ENCODE measurements around the gene AMER1.
"Not testable (repeated sequence)": the region's sequence is repeated elsewhere in the genome, so short reads cannot be mapped to it uniquely, and the experiment has no call there.

Gene AMER1

GRCh38 chrX:64205441-64205734 is at the start of gene AMER1:
TSS of gene AMER1 (minus strand) at chrX:64205708. CDS start at chrX:64193286, 12,422 bp downstream.
- no peaks in the 10 kb centered on the region for H3K27me3 ChIP-seq (replicated peaks; ENCODE audit: control insufficient read depth, insufficient read depth, low read length)
- no peak for DNase-seq (ENCODE audit: extremely low read depth, insufficient read length)
- H3K4me3 ChIP-seq (replicated peaks; ENCODE audit: low read depth, low read length) = peak within 1 kb of the TSS; percentile 70
- H3K36me3 ChIP-seq (ENCODE audit: control insufficient read depth, insufficient read depth, low read length) = no peaks in the 10 kb centered on the region; the same call in 1 of the 2 replicates
- no peak for TF ChIP-seq CTCF (IDR thresholded peaks at IDR 0.05; ENCODE audit: insufficient read depth, low read length, poor library complexity, severe bottlenecking)

- Histone ChIP-seq H3K27me3 (replicated peaks; ENCODE audit: control insufficient read depth, insufficient read depth, low read length) (no peaks in the 10 kb centered on the region), H3K4me3 (replicated peaks; ENCODE audit: low read depth, low read length) (no peak within 1 kb of the TSS), H3K36me3 (ENCODE audit: control insufficient read depth, insufficient read depth, low read length) (no peaks in the 10 kb centered on the region)
- no peak for DNase-seq (ENCODE audit: extremely low read depth, insufficient read length)
- TF ChIP-seq CTCF (IDR thresholded peaks at IDR 0.05; ENCODE audit: insufficient read depth, low read length, poor library complexity, severe bottlenecking) = no peak
Observed at GRCh38 chrX:64230123-64230970, 24.8 kb upstream of the AMER1 start, which contains the start of gene ASB12. TSS of gene ASB12 (minus strand) at chrX:64230607. CDS start at chrX:64225650, 4,957 bp downstream.

- Histone ChIP-seq H3K4me3 (replicated peaks; ENCODE audit: low read depth, low read length) (no peak overlapping the region), H3K36me3 (ENCODE audit: control insufficient read depth, insufficient read depth, low read length) (no peaks in the 10 kb centered on the region), H3K27me3 (replicated peaks; ENCODE audit: control insufficient read depth, insufficient read depth, low read length) (no peaks in the 10 kb centered on the region)
- TF ChIP-seq CTCF (IDR thresholded peaks at IDR 0.05; ENCODE audit: insufficient read depth, low read length, poor library complexity, severe bottlenecking) = no peak
- no peak for DNase-seq (ENCODE audit: extremely low read depth, insufficient read length)
Observed at GRCh38 chrX:64229154-64229553, 23.6 kb upstream of the AMER1 start.

GRCh38 chrX:64218023-64218422 is 12.5 kb upstream of the AMER1 start:
- no peaks in the 10 kb centered on the region for H3K27me3 ChIP-seq (replicated peaks; ENCODE audit: control insufficient read depth, insufficient read depth, low read length)

GRCh38 chrX:64213989-64214388 is 8.5 kb upstream of the AMER1 start:
- not testable (repeated sequence) for H3K36me3 ChIP-seq (ENCODE audit: control insufficient read depth, insufficient read depth, low read length); H3K4me3 ChIP-seq (replicated peaks; ENCODE audit: low read depth, low read length); H3K27me3 ChIP-seq (replicated peaks; ENCODE audit: control insufficient read depth, insufficient read depth, low read length); DNase-seq (ENCODE audit: extremely low read depth, insufficient read length)

More at GRCh38 chrX:64218023-64218422, 12.5 kb upstream of the AMER1 start:
- DNase-seq (ENCODE audit: extremely low read depth, insufficient read length) = no peak
- Histone ChIP-seq H3K36me3 (ENCODE audit: control insufficient read depth, insufficient read depth, low read length) (no peaks in the 10 kb centered on the region), H3K4me3 (replicated peaks; ENCODE audit: low read depth, low read length) (no peak overlapping the region)
- TF ChIP-seq CTCF (IDR thresholded peaks at IDR 0.05; ENCODE audit: insufficient read depth, low read length, poor library complexity, severe bottlenecking) = no peak

- DNase-seq (ENCODE audit: extremely low read depth, insufficient read length) = peak; percentile 24
- TF ChIP-seq CTCF (IDR thresholded peaks at IDR 0.05; ENCODE audit: insufficient read depth, low read length, poor library complexity, severe bottlenecking) = no peak
- no peaks in the 10 kb centered on the region for H3K27me3 ChIP-seq (replicated peaks; ENCODE audit: control insufficient read depth, insufficient read depth, low read length)
- no peaks in the 10 kb centered on the region; the same call in 1 of the 2 replicates for H3K36me3 ChIP-seq (ENCODE audit: control insufficient read depth, insufficient read depth, low read length)
- H3K4me3 ChIP-seq (replicated peaks; ENCODE audit: low read depth, low read length) = peak overlapping the region; percentile 70
Observed at GRCh38 chrX:64206556-64207162, 1.2 kb upstream of the AMER1 start.
